GM21737 (cell line): ENCODE measurements around the gene CFAP47.
"Not testable (repeated sequence)": the region's sequence is repeated elsewhere in the genome, so short reads cannot be mapped to it uniquely, and the experiment has no call there.

ENCODE experiments used
- ATAC-seq: cut with Tn5 transposase; IDR thresholded peaks from one replicate; pipeline ENCODE4 v1.9.1; 2021; ENCODE audit warnings: mild to moderate bottlenecking, moderate library complexity; ENCODE audit not compliant: unreplicated experiment

Gene CFAP47

GRCh38 chrX:36214924-36215323 lies 295.4 kb downstream of the CFAP47 start:
- no peak for ATAC-seq

- ATAC-seq = no peak
Measured at GRCh38 chrX:36218801-36219200, 299.3 kb downstream of the CFAP47 start.

- ATAC-seq = not testable (repeated sequence)
Measured at GRCh38 chrX:36234840-36235528, 315.4 kb downstream of the CFAP47 start.

GRCh38 chrX:36241397-36241796 lies 321.9 kb downstream of the CFAP47 start:
- no peak for ATAC-seq

- ATAC-seq = no peak
Measured at GRCh38 chrX:36266155-36266554, 346.6 kb downstream of the CFAP47 start.

GRCh38 chrX:36310136-36310535 lies 390.6 kb downstream of the CFAP47 start:
- ATAC-seq = no peak

GRCh38 chrX:36314303-36314702 lies 394.8 kb downstream of the CFAP47 start:
- ATAC-seq = no peak

- no peak for ATAC-seq
Measured at GRCh38 chrX:36334572-36334971, 415.0 kb downstream of the CFAP47 start.

GRCh38 chrX:36336751-36337150 lies 417.2 kb downstream of the CFAP47 start:
- ATAC-seq = no peak

GRCh38 chrX:36344301-36344700 lies 424.8 kb downstream of the CFAP47 start:
- no peak for ATAC-seq

- ATAC-seq = no peak
Measured at GRCh38 chrX:36348509-36348908, 429.0 kb downstream of the CFAP47 start.

GRCh38 chrX:36357855-36358254 lies 438.3 kb downstream of the CFAP47 start:
- ATAC-seq = no peak

- no peak for ATAC-seq
Measured at GRCh38 chrX:36364262-36364661, 444.7 kb downstream of the CFAP47 start.

- ATAC-seq = no peak
Measured at GRCh38 chrX:36383495-36383894, 464.0 kb downstream of the CFAP47 start.

GRCh38 chrX:36388901-36389300 lies 469.4 kb downstream of the CFAP47 start:
- ATAC-seq = no peak

GRCh38 chrX:36401774-36402173 lies 482.2 kb downstream of the CFAP47 start:
- ATAC-seq = no peak

GRCh38 chrX:36407836-36408235 lies 488.3 kb downstream of the CFAP47 start:
- ATAC-seq = no peak

- no peak for ATAC-seq
Measured at GRCh38 chrX:36414056-36414455, 494.5 kb downstream of the CFAP47 start.

GRCh38 chrX:36422368-36422767 lies 502.8 kb downstream of the CFAP47 start:
- ATAC-seq = no peak

- no peak for ATAC-seq
Measured at GRCh38 chrX:36431819-36432218, 512.3 kb downstream of the CFAP47 start.

- ATAC-seq = no peak
Measured at GRCh38 chrX:36434522-36434921, 515.0 kb downstream of the CFAP47 start.
